HG03060 (cell line): ENCODE data around the gene DDR2.
"Not testable (repeated sequence)": the region's sequence is repeated elsewhere in the genome, so short reads cannot be mapped to it uniquely, and the experiment has no call there.

Experiments used
- ATAC-seq: cut with Tn5 transposase; IDR thresholded peaks from one replicate; pipeline ENCODE4 v1.9.1; 2021; ENCODE audit warnings: low read depth, moderate number of reproducible peaks; ENCODE audit not compliant: unreplicated experiment

DDR2 gene

GRCh38 chr1:162818666-162819065 is 186.4 kb downstream of the DDR2 start:
- not testable (repeated sequence) for ATAC-seq

GRCh38 chr1:162822391-162823200 is 190.3 kb downstream of the DDR2 start:
- no peak for ATAC-seq

GRCh38 chr1:162823231-162823630 is 191.0 kb downstream of the DDR2 start:
- ATAC-seq: no peak

- ATAC-seq: no peak
These were observed 191.7 kb downstream of the DDR2 start for GRCh38 chr1:162823771-162824525.

- ATAC-seq: no peak
These were observed 197.0 kb downstream of the DDR2 start for GRCh38 chr1:162829268-162829667.

- ATAC-seq: no peak
These were observed 200.2 kb downstream of the DDR2 start for GRCh38 chr1:162832470-162832869.

GRCh38 chr1:162835157-162835899 is 203.1 kb downstream of the DDR2 start:
- ATAC-seq: peak; percentile 89
